Common myeloid progenitor, CD34-positive (primary cell): Measurements from ENCODE around the gene GUCY1A1.

Experiments used
- CTCF ChIA-PET: fragments of 350-600 bp; sonication (Branson Sonifier 250); formaldehyde crosslinking; loops from one replicate; lab custom pipeline; 2021; ENCODE audit warnings: antibody characterized with exemption; lab: Charles Lee
- POLR2A ChIA-PET: fragments of 350-600 bp; sonication (Branson Sonifier 250); formaldehyde crosslinking; loops from one replicate; lab custom pipeline; 2021; ENCODE audit warnings: antibody characterized with exemption; lab: Charles Lee
- DNase-seq, 3 donors: peaks; one replicate each; pipeline versions ENCODE4 v3.0.0 to v3.0.0-alpha.2; 2013
- H3K27ac ChIP-seq, 2 experiments: 1 replicate in 1 of 2; 2 replicates in 1 of 2; pipeline ENCODE4 v1.7.0; 2013; ENCODE audit warnings: inconsistent platforms in 2 of 2, low read length in 2 of 2, mild to moderate bottlenecking in 2 of 2, low read depth in 1 of 2, moderate library complexity in 1 of 2; ENCODE audit not compliant: severe bottlenecking in 2 of 2, insufficient read depth in 1 of 2, poor library complexity in 1 of 2
- H3K27me3 ChIP-seq, 5 experiments: replicated peaks in 2 of 5; 1 replicate in 3 of 5; 2 replicates in 2 of 5; pipeline versions ENCODE4 v1.6.1 to v1.7.0; 2013; ENCODE audit warnings: low read length in 4 of 5, mild to moderate bottlenecking in 2 of 5, moderate library complexity in 2 of 5, inconsistent platforms in 1 of 5; ENCODE audit not compliant: insufficient read depth in 5 of 5, control insufficient read depth in 4 of 5
- H3K36me3 ChIP-seq, 4 experiments: 1 replicate in 2 of 4; 2 replicates in 2 of 4; pipeline versions ENCODE4 v1.6.1 to v1.7.0; 2013; ENCODE audit warnings: low read length in 3 of 4, control low read depth in 1 of 4, mild to moderate bottlenecking in 1 of 4; ENCODE audit not compliant: control insufficient read depth in 4 of 4, insufficient read depth in 4 of 4
- H3K4me1 ChIP-seq, 4 experiments: 1 replicate in 3 of 4; 2 replicates in 1 of 4; pipeline versions ENCODE4 v1.6.1 to v1.7.1; 2013; ENCODE audit warnings: low read length in 3 of 4, mild to moderate bottlenecking in 3 of 4, control low read depth in 1 of 4, inconsistent platforms in 1 of 4, moderate library complexity in 1 of 4; ENCODE audit not compliant: control insufficient read depth in 4 of 4, insufficient read depth in 4 of 4; ENCODE audit errors: control extremely low read depth in 1 of 4
- H3K4me3 ChIP-seq, 7 experiments: 1 replicate in 4 of 7; 2 replicates in 3 of 7; pipeline versions ENCODE4 v1.5.1 to v1.7.0; 2013; ENCODE audit warnings: mild to moderate bottlenecking in 7 of 7, low read length in 6 of 7, moderate library complexity in 6 of 7, inconsistent platforms in 2 of 7, low read depth in 2 of 7, control low read depth in 1 of 7; ENCODE audit not compliant: insufficient read depth in 4 of 7, control insufficient read depth in 1 of 7; ENCODE audit errors: extremely low read depth in 1 of 7
- H3K9me3 ChIP-seq, 5 experiments: 1 replicate in 4 of 5; 2 replicates in 1 of 5; pipeline versions ENCODE4 v1.6.1 to v1.7.1; 2013; ENCODE audit warnings: low read length in 4 of 5, mild to moderate bottlenecking in 2 of 5, inconsistent platforms in 1 of 5, low read depth in 1 of 5, moderate library complexity in 1 of 5; ENCODE audit not compliant: control insufficient read depth in 4 of 5, insufficient read depth in 2 of 5; ENCODE audit errors: control extremely low read depth in 1 of 5
- WGBS: methylation state at CpG from one replicate; pipeline ENCODE4 v1.1.5; 2013; ENCODE audit not compliant: insufficient coverage; 5-methylcytosine and 5-hydroxymethylcytosine counted together

Gene GUCY1A1

GRCh38 chr4:155688211-155688610 is 21.6 kb downstream of the GUCY1A1 start:
- Histone ChIP-seq H3K4me3 (no peak overlapping the region), H3K9me3 (no peaks in the 10 kb centered on the region), H3K27me3 (no peaks in the 10 kb centered on the region), H3K27ac (no peak overlapping the region), H3K4me1 (peaks cover 14 to 52% (median 24%) of the 10 kb centered on the region in 4 experiments), H3K36me3 (peaks cover 0 to 8% (median 5%) of the 10 kb centered on the region in 4 experiments)
- CTCF ChIA-PET = no interaction called here
- DNase-seq = no peak
- POLR2A ChIA-PET = interaction anchor here (0.6 kb wide), 1 partner anchor 249 kb away, joined by 3 read pairs; no protein-coding TSS in a partner anchor
- no CpG with 5 or more reads among the region's 1 CpG for WGBS

GRCh38 chr4:155688860-155689259 is 22.2 kb downstream of the GUCY1A1 start:
- WGBS = 67% methylated on average over 1 of the region's 2 CpGs
- Histone ChIP-seq H3K9me3 (no peaks in the 10 kb centered on the region), H3K4me1 (peaks cover 11 to 51% (median 20%) of the 10 kb centered on the region in 4 experiments), H3K4me3 (peak overlapping the region in 2 of 7 experiments; percentile 19 to 48), H3K27me3 (no peaks in the 10 kb centered on the region), H3K36me3 (peaks cover 0 to 8% (median 5%) of the 10 kb centered on the region in 4 experiments), H3K27ac (no peak overlapping the region)
- ChIA-PET POLR2A (no interaction called here), CTCF (interaction anchor here (1.0 kb wide), 1 partner anchor 12 kb away, joined by 4 read pairs; no protein-coding TSS in a partner anchor)
- no peak for DNase-seq

GRCh38 chr4:155690044-155690837 is 23.6 kb downstream of the GUCY1A1 start:
- DNase-seq = no peak
- ChIA-PET CTCF (interaction anchor here (1.0 kb wide), 1 partner anchor 14 kb away, joined by 4 read pairs; no protein-coding TSS in a partner anchor), POLR2A (no interaction called here)
- 93% methylated on average over 3 of the region's 3 CpGs for WGBS
- Histone ChIP-seq H3K4me1 (peaks cover 2 to 49% (median 11%) of the 10 kb centered on the region in 4 experiments), H3K27me3 (no peaks in the 10 kb centered on the region), H3K9me3 (no peaks in the 10 kb centered on the region), H3K27ac (no peak overlapping the region), H3K4me3 (no peak overlapping the region), H3K36me3 (peaks cover 0 to 8% (median 5%) of the 10 kb centered on the region in 4 experiments)

- H3K9me3 ChIP-seq = no peaks in the 10 kb centered on the region
- H3K36me3 ChIP-seq = peaks cover 0 to 12% (median 8%) of the 10 kb centered on the region in 4 experiments
- no peak overlapping the region for H3K4me3 ChIP-seq
- no CpG with 5 or more reads among the region's 1 CpG for WGBS
- no peaks in the 10 kb centered on the region for H3K27me3 ChIP-seq
- H3K27ac ChIP-seq = no peak overlapping the region
- H3K4me1 ChIP-seq = peaks cover 4 to 54% (median 14%) of the 10 kb centered on the region in 4 experiments
- peak in 1 of 3 donors; percentile 51 for DNase-seq
- POLR2A ChIA-PET = no interaction called here
- CTCF ChIA-PET = no interaction called here
Measured at GRCh38 chr4:155692361-155692760, 25.7 kb downstream of the GUCY1A1 start.

GRCh38 chr4:155693015-155693663 is 26.5 kb downstream of the GUCY1A1 start:
- WGBS = 67% methylated on average over 2 of the region's 4 CpGs
- ChIA-PET CTCF (interaction anchor here (1.1 to 2.4 kb wide), 3 partner anchors 12 to 22 kb away, joined by 3 to 8 read pairs (median 5); no protein-coding TSS in a partner anchor), POLR2A (interaction anchor here (1.0 kb wide), 1 partner anchor 65 kb away, joined by 3 read pairs; the partner anchor contains the start of gene GUCY1B1)
- Histone ChIP-seq H3K27me3 (no peaks in the 10 kb centered on the region), H3K4me3 (no peak overlapping the region), H3K36me3 (peaks cover 5 to 17% (median 10%) of the 10 kb centered on the region in 4 experiments), H3K4me1 (peaks cover 4 to 52% (median 14%) of the 10 kb centered on the region in 4 experiments), H3K27ac (peak overlapping the region; percentile 2 to 18), H3K9me3 (peaks cover 0 to under 1% (median 0%) of the 10 kb centered on the region in 5 experiments)
- no peak for DNase-seq

GRCh38 chr4:155694100-155694785 is 27.6 kb downstream of the GUCY1A1 start:
- Histone ChIP-seq H3K27ac (peak overlapping the region in 1 of 2 experiments; percentile 37), H3K9me3 (peaks cover 0 to 6% (median 0%) of the 10 kb centered on the region in 5 experiments), H3K36me3 (peaks cover 7 to 27% (median 19%) of the 10 kb centered on the region in 4 experiments), H3K27me3 (no peaks in the 10 kb centered on the region), H3K4me3 (no peak overlapping the region), H3K4me1 (peaks cover 2 to 45% (median 12%) of the 10 kb centered on the region in 4 experiments)
- no peak for DNase-seq
- ChIA-PET POLR2A (interaction anchor here (1.0 kb wide), 1 partner anchor 64 kb away, joined by 3 read pairs; the partner anchor contains the start of gene GUCY1B1), CTCF (interaction anchor here (0.6 to 2.4 kb wide), 9 partner anchors 10 to 88 kb away, joined by 3 to 8 read pairs (median 4); no protein-coding TSS in a partner anchor)
- WGBS = no CpG with 5 or more reads among the region's 2 CpGs
